BLaER1 (cell line): ENCODE results near the gene NECTIN4.
"Not testable (repeated sequence)": the region's sequence is repeated elsewhere in the genome, so short reads cannot be mapped to it uniquely, and the experiment has no call there.

Experiments used
- H3K27ac ChIP-seq: shearing (Covaris generic); formaldehyde crosslinking; 2 replicates; pipeline ENCODE4 v1.8.1; 2022
- H3K27me3 ChIP-seq: shearing (Covaris generic); formaldehyde crosslinking; 2 replicates; pipeline ENCODE4 v1.8.1; 2022
- H3K36me3 ChIP-seq: shearing (Covaris generic); formaldehyde crosslinking; 2 replicates; pipeline ENCODE4 v1.8.1; 2022
- H3K4me1 ChIP-seq: shearing (Covaris generic); formaldehyde crosslinking; 2 replicates; pipeline ENCODE4 v1.8.1; 2022
- H3K4me2 ChIP-seq: shearing (Covaris generic); formaldehyde crosslinking; 2 replicates; pipeline ENCODE4 v1.8.1; 2022
- H3K4me3 ChIP-seq: shearing (Covaris generic); formaldehyde crosslinking; 2 replicates; pipeline ENCODE4 v1.8.1; 2022
- H3K9ac ChIP-seq: shearing (Covaris generic); formaldehyde crosslinking; 2 replicates; pipeline ENCODE4 v1.8.1; 2022
- H3K9me3 ChIP-seq: shearing (Covaris generic); formaldehyde crosslinking; 2 replicates; pipeline ENCODE4 v1.8.1; 2022
- H4K20me1 ChIP-seq: shearing (Covaris generic); formaldehyde crosslinking; 2 replicates; pipeline ENCODE4 v1.8.1; 2022
- Cebpa-rat ChIP-seq: shearing (Covaris generic); IDR thresholded peaks from 2 replicates; pipeline ENCODE4 v1.8.1; 2022

The NECTIN4 gene

GRCh38 chr1:161032409-161032808 lies 56.9 kb downstream of the NECTIN4 start:
- H3K4me3 ChIP-seq, result no peak overlapping the region
- no peak for TF ChIP-seq Cebpa-rat
- H3K9me3 ChIP-seq, result peaks cover 35% of the 10 kb centered on the region
- H3K36me3 ChIP-seq, result peaks cover 32% of the 10 kb centered on the region
- peak overlapping the region; percentile 11; the same call in 1 of the 2 replicates for H3K27ac ChIP-seq
- H4K20me1 ChIP-seq, result no peaks in the 10 kb centered on the region
- H3K27me3 ChIP-seq, result no peaks in the 10 kb centered on the region
- peaks cover 59% of the 10 kb centered on the region for H3K4me1 ChIP-seq
- no peak overlapping the region for H3K9ac ChIP-seq
- H3K4me2 ChIP-seq, result peak overlapping the region; percentile 17; the same call in 1 of the 2 replicates

GRCh38 chr1:161031874-161032273 lies 57.5 kb downstream of the NECTIN4 start:
- no peak for TF ChIP-seq Cebpa-rat
- peaks cover 36% of the 10 kb centered on the region for H3K36me3 ChIP-seq
- peak overlapping the region; percentile 14 for H3K4me2 ChIP-seq
- no peak overlapping the region for H3K9ac ChIP-seq
- no peak overlapping the region for H3K4me3 ChIP-seq
- no peak overlapping the region for H3K27ac ChIP-seq
- H3K4me1 ChIP-seq, result peaks cover 54% of the 10 kb centered on the region
- no peaks in the 10 kb centered on the region for H3K27me3 ChIP-seq
- peaks cover 39% of the 10 kb centered on the region for H3K9me3 ChIP-seq
- H4K20me1 ChIP-seq, result no peaks in the 10 kb centered on the region

- H3K9ac ChIP-seq, H3K27me3 ChIP-seq, H3K27ac ChIP-seq, H3K4me2 ChIP-seq, H3K4me3 ChIP-seq, H4K20me1 ChIP-seq: not testable (repeated sequence)
- peaks cover 36% of the 10 kb centered on the region for H3K36me3 ChIP-seq
- peaks cover 39% of the 10 kb centered on the region for H3K9me3 ChIP-seq
- peaks cover 30% of the 10 kb centered on the region for H3K4me1 ChIP-seq
Measured at GRCh38 chr1:161029466-161029865, 59.9 kb downstream of the NECTIN4 start.

DNA sequence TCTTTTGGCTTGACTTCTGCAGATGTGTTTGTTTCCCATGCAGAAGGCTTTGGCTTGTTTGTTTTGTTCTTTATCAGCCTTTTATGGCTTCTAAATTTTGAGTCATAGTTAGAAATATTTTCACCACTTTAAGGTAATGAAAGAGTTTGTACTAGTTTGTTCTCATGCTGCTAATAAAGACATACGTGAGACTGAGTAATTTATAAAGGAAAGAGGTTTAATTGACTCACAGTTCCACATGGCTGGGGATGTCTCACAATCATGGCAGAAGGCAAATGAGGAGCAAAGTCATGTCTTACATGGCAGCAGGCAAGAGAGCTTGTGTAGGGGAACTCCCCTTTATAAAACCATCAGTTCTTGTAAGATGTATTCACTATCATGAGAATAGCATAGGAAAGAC lies 62.4 kb downstream of the NECTIN4 start:
- H3K27ac ChIP-seq, H3K4me2 ChIP-seq, H4K20me1 ChIP-seq: not testable (repeated sequence)

GRCh38 chr1:161022432-161022831 lies 66.9 kb downstream of the NECTIN4 start:
- not testable (repeated sequence) for H3K36me3 ChIP-seq, H3K9me3 ChIP-seq, H3K27me3 ChIP-seq, H3K27ac ChIP-seq, H3K4me2 ChIP-seq, H3K4me3 ChIP-seq, H3K9ac ChIP-seq
- Histone ChIP-seq H3K4me1 (peaks cover 39% of the 10 kb centered on the region), H4K20me1 (peaks cover 12% of the 10 kb centered on the region; the same call in 1 of the 2 replicates)

More for the DNA sequence above, 62.4 kb downstream of the NECTIN4 start:
- Histone ChIP-seq H3K36me3 (peaks cover 36% of the 10 kb centered on the region), H3K9me3 (peaks cover 39% of the 10 kb centered on the region)
- H3K9ac ChIP-seq, H3K4me3 ChIP-seq, H3K4me1 ChIP-seq, H3K27me3 ChIP-seq: not testable (repeated sequence)

- peaks cover 12% of the 10 kb centered on the region; the same call in 1 of the 2 replicates for H4K20me1 ChIP-seq
- H3K9me3 ChIP-seq, result no peaks in the 10 kb centered on the region
- peak overlapping the region; percentile 76 for H3K4me3 ChIP-seq
- no peaks in the 10 kb centered on the region for H3K27me3 ChIP-seq
- H3K27ac ChIP-seq, result no peak overlapping the region
- peaks cover 39% of the 10 kb centered on the region for H3K4me1 ChIP-seq
- TF ChIP-seq Cebpa-rat, result no peak
- no peak overlapping the region; the same call in 1 of the 2 replicates for H3K9ac ChIP-seq
- H3K4me2 ChIP-seq, result peak overlapping the region; percentile 81
- H3K36me3 ChIP-seq, result no peaks in the 10 kb centered on the region
Measured at GRCh38 chr1:161021970-161022353, 67.4 kb downstream of the NECTIN4 start.

DNA sequence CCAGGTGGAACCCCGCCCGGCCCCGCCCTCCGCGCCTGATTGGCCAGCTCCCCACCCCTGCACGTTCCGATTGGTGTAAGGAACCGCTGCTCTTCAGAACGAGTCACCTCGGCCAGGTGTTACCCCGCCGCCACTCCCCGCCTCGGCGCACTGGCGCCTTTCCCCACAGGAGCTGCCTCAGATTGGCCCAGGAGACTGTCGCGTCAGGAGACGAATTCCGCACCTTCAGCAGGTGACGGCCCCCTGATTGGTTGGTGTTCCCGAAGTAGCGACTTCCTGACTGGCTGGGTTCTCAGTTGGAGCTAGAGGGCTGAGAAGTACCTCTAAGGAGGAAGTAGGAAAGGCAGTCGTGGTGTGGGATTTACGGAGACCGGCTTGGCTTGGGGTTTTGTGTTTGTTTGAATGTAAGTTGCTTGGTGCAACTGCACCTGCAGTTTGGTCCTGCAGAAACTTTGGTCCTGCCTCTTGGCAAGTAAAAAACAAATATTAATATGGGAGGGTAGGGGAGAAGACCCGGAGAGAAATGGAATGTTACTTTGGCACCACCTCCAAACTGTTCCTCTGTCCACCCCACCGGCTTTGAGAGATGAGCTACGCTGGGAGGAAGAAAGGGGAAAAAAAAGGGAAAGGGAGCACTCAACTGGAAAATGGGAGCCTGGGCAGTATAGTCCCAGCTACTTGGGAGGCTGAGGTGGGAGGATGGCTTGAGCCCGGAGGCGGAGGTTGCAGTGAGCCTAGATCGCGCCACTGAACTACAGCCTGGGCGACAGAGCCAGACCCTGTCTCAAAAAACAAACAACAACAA lies 68.0 kb downstream of the NECTIN4 start:
- H3K4me3 ChIP-seq, result peak overlapping the region; percentile 76
- H3K9me3 ChIP-seq, result no peaks in the 10 kb centered on the region
- H3K4me1 ChIP-seq, result peaks cover 39% of the 10 kb centered on the region
- no peaks in the 10 kb centered on the region for H3K27me3 ChIP-seq
- no peak for TF ChIP-seq Cebpa-rat
- no peaks in the 10 kb centered on the region for H3K36me3 ChIP-seq
- H3K4me2 ChIP-seq, result peak overlapping the region; percentile 81
- H3K9ac ChIP-seq, result peak overlapping the region; percentile 69
- peaks cover 12% of the 10 kb centered on the region; the same call in 1 of the 2 replicates for H4K20me1 ChIP-seq
- H3K27ac ChIP-seq, result peak overlapping the region; percentile 70
